ENCODE results near the gene C1orf185. TPM values are rescaled to one million over a fixed set of nuclear protein-coding genes. Genes with fewer than 3 reads are reported as not detected.

The C1orf185 gene
- total RNA-seq, 3 donors from 2014 or later = not detected

- ATAC-seq = no peak
- H3K9me3 ChIP-seq = no peaks in the 10 kb centered on the region
- DNase-seq = no peak
- H3K4me1 ChIP-seq (ENCODE audit: low read depth) = no peaks in the 10 kb centered on the region
- H3K36me3 ChIP-seq (ENCODE audit: low read depth) = no peaks in the 10 kb centered on the region
- TF ChIP-seq CTCF (IDR thresholded peaks at IDR 0.05) = no peak
- H3K4me3 ChIP-seq = no peak overlapping the region
- intact Hi-C loops (cut with DNase I, micrococcal nuclease) = no loop called here
Measured at GRCh38 chr1:51070640-51071039, 31.4 kb upstream of the C1orf185 start.

- no peak for TF ChIP-seq CTCF (IDR thresholded peaks at IDR 0.05)
- ATAC-seq = no peak
- Histone ChIP-seq H3K4me3 (no peak overlapping the region), H3K9me3 (no peaks in the 10 kb centered on the region), H3K4me1 (ENCODE audit: low read depth) (no peaks in the 10 kb centered on the region), H3K36me3 (ENCODE audit: low read depth) (no peaks in the 10 kb centered on the region)
- no peak for DNase-seq
- intact Hi-C loops (cut with DNase I, micrococcal nuclease) = no loop called here
Measured at GRCh38 chr1:51071291-51072042, 30.6 kb upstream of the C1orf185 start.

GRCh38 chr1:51072043-51072439 is 30.0 kb upstream of the C1orf185 start:
- Histone ChIP-seq H3K36me3 (ENCODE audit: low read depth) (no peaks in the 10 kb centered on the region), H3K9me3 (no peaks in the 10 kb centered on the region), H3K4me1 (ENCODE audit: low read depth) (no peaks in the 10 kb centered on the region), H3K4me3 (no peak overlapping the region)
- ATAC-seq (peak; percentile 76), DNase-seq (peak in 2 of 3 donors; percentile 23 to 56)
- intact Hi-C loops (cut with DNase I, micrococcal nuclease) = no loop called here
- TF ChIP-seq CTCF (IDR thresholded peaks at IDR 0.05) = no peak

- Histone ChIP-seq H3K36me3 (ENCODE audit: low read depth) (no peaks in the 10 kb centered on the region), H3K9me3 (no peaks in the 10 kb centered on the region), H3K4me1 (ENCODE audit: low read depth) (no peaks in the 10 kb centered on the region), H3K4me3 (no peak overlapping the region)
- intact Hi-C loops (cut with DNase I, micrococcal nuclease) = no loop called here
- no peak for TF ChIP-seq CTCF (IDR thresholded peaks at IDR 0.05)
- ATAC-seq (no peak), DNase-seq (no peak)
Measured at GRCh38 chr1:51072651-51073050, 29.4 kb upstream of the C1orf185 start.

GRCh38 chr1:51073456-51073855 is 28.6 kb upstream of the C1orf185 start:
- Histone ChIP-seq H3K9me3 (no peaks in the 10 kb centered on the region), H3K36me3 (ENCODE audit: low read depth) (no peaks in the 10 kb centered on the region), H3K4me1 (ENCODE audit: low read depth) (no peaks in the 10 kb centered on the region), H3K4me3 (no peak overlapping the region)
- intact Hi-C loops (cut with DNase I, micrococcal nuclease) = no loop called here
- no peak for TF ChIP-seq CTCF (IDR thresholded peaks at IDR 0.05)
- DNase-seq (no peak), ATAC-seq (no peak)
